ENCODE data around the gene KRTAP10-9. TPM values are rescaled to one million over a fixed set of nuclear protein-coding genes. Genes with fewer than 3 reads are reported as not detected.

KRTAP10-9 gene
- total and polyA plus RNA-seq, 2 donors from 2014 or later, result not detected

DNA sequence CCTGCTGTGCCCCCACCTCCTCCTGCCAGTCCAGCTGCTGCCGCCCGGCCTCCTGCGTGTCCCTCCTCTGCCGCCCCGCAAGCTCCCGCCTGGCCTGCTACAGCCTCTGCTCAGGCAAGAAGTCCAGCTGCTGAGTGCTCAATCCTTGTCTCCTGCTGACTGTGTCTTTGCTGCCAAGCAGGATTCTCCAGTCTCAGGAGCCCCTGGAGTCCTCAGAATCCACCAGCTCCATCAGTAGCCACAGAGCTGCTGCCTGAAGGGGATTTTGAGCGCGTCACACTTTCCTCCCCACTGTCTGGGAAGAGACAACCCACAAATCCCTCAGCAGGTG, 20.3 kb downstream of the KRTAP10-9 start:
- Histone ChIP-seq H3K9me3 (ENCODE audit: control insufficient read depth in 2 of 3, insufficient read depth in 1 of 3, low read length in 3 of 3) (no peaks in the 10 kb centered on the region), H3K27me3 (ENCODE audit: control insufficient read depth, insufficient read depth, low read length) (no peaks in the 10 kb centered on the region), H3K4me1 (ENCODE audit: control insufficient read depth in 2 of 3, insufficient read depth in 2 of 3, low read depth in 1 of 3, low read length in 3 of 3) (no peaks in the 10 kb centered on the region), H3K4me3 (ENCODE audit: low read length in 3 of 3) (no peak overlapping the region), H3K36me3 (ENCODE audit: control insufficient read depth in 2 of 3, insufficient read depth in 3 of 3, low read length in 3 of 3) (no peaks in the 10 kb centered on the region), H3K9ac (ENCODE audit: low read length in 3 of 3) (no peak overlapping the region), H3K27ac (ENCODE audit: low read depth in 2 of 2, low read length in 2 of 2) (no peak overlapping the region)
- FAIRE-seq (no peak), DNase-seq (no peak)
- intact Hi-C loops (cut with DNase I), result no loop called here
- TF ChIP-seq, protein P1, sequence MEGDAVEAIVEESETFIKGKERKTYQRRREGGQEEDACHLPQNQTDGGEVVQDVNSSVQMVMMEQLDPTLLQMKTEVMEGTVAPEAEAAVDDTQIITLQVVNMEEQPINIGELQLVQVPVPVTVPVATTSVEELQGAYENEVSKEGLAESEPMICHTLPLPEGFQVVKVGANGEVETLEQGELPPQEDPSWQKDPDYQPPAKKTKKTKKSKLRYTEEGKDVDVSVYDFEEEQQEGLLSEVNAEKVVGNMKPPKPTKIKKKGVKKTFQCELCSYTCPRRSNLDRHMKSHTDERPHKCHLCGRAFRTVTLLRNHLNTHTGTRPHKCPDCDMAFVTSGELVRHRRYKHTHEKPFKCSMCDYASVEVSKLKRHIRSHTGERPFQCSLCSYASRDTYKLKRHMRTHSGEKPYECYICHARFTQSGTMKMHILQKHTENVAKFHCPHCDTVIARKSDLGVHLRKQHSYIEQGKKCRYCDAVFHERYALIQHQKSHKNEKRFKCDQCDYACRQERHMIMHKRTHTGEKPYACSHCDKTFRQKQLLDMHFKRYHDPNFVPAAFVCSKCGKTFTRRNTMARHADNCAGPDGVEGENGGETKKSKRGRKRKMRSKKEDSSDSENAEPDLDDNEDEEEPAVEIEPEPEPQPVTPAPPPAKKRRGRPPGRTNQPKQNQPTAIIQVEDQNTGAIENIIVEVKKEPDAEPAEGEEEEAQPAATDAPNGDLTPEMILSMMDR (IDR thresholded peaks at IDR 0.05; ENCODE audit: borderline replicate concordance, extremely low read depth, insufficient read depth), result no peak

DNA sequence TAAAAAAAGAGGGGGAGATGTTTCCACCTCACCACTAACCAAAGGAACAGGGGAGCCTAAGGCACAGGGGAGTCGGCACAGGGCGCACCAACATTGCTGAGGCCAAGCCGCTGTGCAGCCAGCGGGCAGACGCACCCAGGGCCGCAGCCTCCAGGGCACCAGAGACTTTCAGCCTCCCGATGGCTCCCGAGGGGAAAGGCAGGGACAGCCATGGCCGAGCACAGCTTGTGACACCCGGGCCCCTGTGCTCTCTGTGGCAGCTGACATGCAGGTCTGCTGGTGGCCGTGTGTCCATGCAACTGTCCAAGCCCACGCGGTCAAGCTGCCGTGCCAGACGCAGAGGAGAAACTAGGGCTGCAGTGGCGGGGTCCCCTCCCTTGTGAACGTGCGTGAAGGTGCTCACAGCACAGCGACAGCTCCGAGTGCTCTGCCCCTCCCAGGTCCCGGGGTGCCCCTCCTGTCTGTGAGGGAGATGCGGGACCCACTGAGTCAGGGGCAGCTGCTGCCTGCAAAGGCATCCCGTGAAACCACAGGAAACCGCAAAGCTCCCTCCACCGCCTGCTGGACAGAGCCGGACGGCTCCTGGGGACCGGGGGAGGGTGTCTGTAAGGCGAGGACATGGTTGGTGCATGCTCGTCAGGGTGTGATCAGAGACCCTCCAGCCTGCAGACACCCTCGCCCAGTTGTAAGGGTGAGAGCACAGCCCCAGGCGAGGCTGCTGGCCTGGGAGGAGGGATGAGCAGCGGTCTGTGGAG, 21.8 kb downstream of the KRTAP10-9 start:
- Histone ChIP-seq H3K36me3 (ENCODE audit: control insufficient read depth in 2 of 3, insufficient read depth in 3 of 3, low read length in 3 of 3) (no peaks in the 10 kb centered on the region), H3K4me1 (ENCODE audit: control insufficient read depth in 2 of 3, insufficient read depth in 2 of 3, low read depth in 1 of 3, low read length in 3 of 3) (no peaks in the 10 kb centered on the region), H3K9me3 (ENCODE audit: control insufficient read depth in 2 of 3, insufficient read depth in 1 of 3, low read length in 3 of 3) (no peaks in the 10 kb centered on the region), H3K27me3 (ENCODE audit: control insufficient read depth, insufficient read depth, low read length) (no peaks in the 10 kb centered on the region), H3K4me3 (ENCODE audit: low read length in 3 of 3) (no peak overlapping the region), H3K27ac (ENCODE audit: low read depth in 2 of 2, low read length in 2 of 2) (no peak overlapping the region), H3K9ac (ENCODE audit: low read length in 3 of 3) (no peak overlapping the region)
- intact Hi-C loops (cut with DNase I), result no loop called here
- FAIRE-seq (no peak), DNase-seq (peak in 2 of 5 donors; percentile 5 to 9)
- TF ChIP-seq, protein P1 (IDR thresholded peaks at IDR 0.05; ENCODE audit: borderline replicate concordance, extremely low read depth, insufficient read depth), result no peak

DNA sequence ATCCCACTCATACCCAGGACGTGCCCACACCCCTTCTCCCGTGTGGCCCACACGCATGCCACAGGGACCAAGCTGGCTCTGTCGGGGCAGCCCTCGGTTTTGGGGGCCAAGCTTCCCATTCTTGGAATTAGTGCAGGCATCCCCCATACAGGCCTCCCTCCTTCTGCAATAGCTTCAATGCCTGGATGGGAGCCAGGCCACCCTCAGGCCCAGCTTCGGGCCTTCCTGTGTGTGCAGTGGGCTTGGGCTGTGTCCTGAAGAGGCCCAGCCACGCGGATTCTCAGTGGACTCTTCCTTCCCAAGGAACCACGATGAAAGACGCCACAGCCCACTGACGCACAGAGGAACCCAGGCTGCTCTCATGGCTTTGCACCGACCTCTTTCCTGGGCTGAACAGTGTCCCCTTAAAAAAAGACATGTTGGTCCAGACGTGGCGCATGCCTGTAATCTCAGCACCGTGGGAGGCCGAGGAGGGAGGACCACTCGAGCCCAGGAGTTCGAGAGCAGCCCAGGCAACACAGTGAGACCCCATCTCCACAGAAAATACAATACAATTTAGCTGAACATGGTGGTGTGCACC, 22.7 kb downstream of the KRTAP10-9 start:
- DNase-seq, result no peak
- intact Hi-C loops (cut with DNase I), result no loop called here
- TF ChIP-seq, protein P1 (IDR thresholded peaks at IDR 0.05; ENCODE audit: borderline replicate concordance, extremely low read depth, insufficient read depth), result no peak

More for the DNA sequence above, 22.7 kb downstream of the KRTAP10-9 start:
- Histone ChIP-seq H3K4me1 (ENCODE audit: control insufficient read depth in 2 of 3, insufficient read depth in 2 of 3, low read depth in 1 of 3, low read length in 3 of 3) (no peaks in the 10 kb centered on the region), H3K9me3 (ENCODE audit: control insufficient read depth in 2 of 3, insufficient read depth in 1 of 3, low read length in 3 of 3) (no peaks in the 10 kb centered on the region), H3K36me3 (ENCODE audit: control insufficient read depth in 2 of 3, insufficient read depth in 3 of 3, low read length in 3 of 3) (no peaks in the 10 kb centered on the region), H3K9ac (ENCODE audit: low read length in 3 of 3) (no peak overlapping the region), H3K4me3 (ENCODE audit: low read length in 3 of 3) (no peak overlapping the region), H3K27me3 (ENCODE audit: control insufficient read depth, insufficient read depth, low read length) (no peaks in the 10 kb centered on the region), H3K27ac (ENCODE audit: low read depth in 2 of 2, low read length in 2 of 2) (no peak overlapping the region)
- FAIRE-seq, result no peak
